Measurements from ENCODE around the gene UBE2G2. TPM values are rescaled to one million over a fixed set of nuclear protein-coding genes. Genes with fewer than 3 reads are reported as not detected.

Gene UBE2G2
- polyA plus RNA-seq, 1 experiment, result 93.2 TPM

- Histone ChIP-seq H3K36me3 (ENCODE audit: control insufficient read depth, insufficient read depth, low read length) (no peaks in the 10 kb centered on the region), H3K4me3 (ENCODE audit: low read depth, low read length) (no peak overlapping the region), H3K27me3 (ENCODE audit: control insufficient read depth, insufficient read depth, low read length) (peaks cover 10% of the 10 kb centered on the region)
- POLR2A ChIA-PET, result no interaction called here
- CTCF ChIA-PET, result no interaction called here
- no peak for TF ChIP-seq CTCF (IDR thresholded peaks at IDR 0.05; ENCODE audit: insufficient read depth, low read depth, low read length)
- DNase-seq (ENCODE audit: low read depth), result no peak
These were observed 37.3 kb upstream of the UBE2G2 start for GRCh38 chr21:44838951-44839350.

GRCh38 chr21:44838039-44838895, 36.6 kb upstream of the UBE2G2 start:
- no peak overlapping the region for H3K4me3 ChIP-seq (ENCODE audit: low read depth, low read length)
- POLR2A ChIA-PET, result interaction anchor here (0.5 kb wide), 1 partner anchor 1585 kb away, joined by 4 read pairs; no protein-coding TSS in a partner anchor

GRCh38 chr21:44837537-44837936, 35.9 kb upstream of the UBE2G2 start:
- ChIA-PET CTCF (no interaction called here), POLR2A (interaction anchor here (0.5 kb wide), 1 partner anchor 1586 kb away, joined by 4 read pairs; no protein-coding TSS in a partner anchor)
- H3K36me3 ChIP-seq (ENCODE audit: control insufficient read depth, insufficient read depth, low read length), result no peaks in the 10 kb centered on the region
- TF ChIP-seq CTCF (IDR thresholded peaks at IDR 0.05; ENCODE audit: insufficient read depth, low read depth, low read length), result no peak
- DNase-seq (ENCODE audit: low read depth), result no peak
- no peak overlapping the region for H3K4me3 ChIP-seq (ENCODE audit: low read depth, low read length)
- H3K27me3 ChIP-seq (ENCODE audit: control insufficient read depth, insufficient read depth, low read length), result peaks cover 10% of the 10 kb centered on the region

More at GRCh38 chr21:44838039-44838895, 36.6 kb upstream of the UBE2G2 start:
- TF ChIP-seq CTCF (IDR thresholded peaks at IDR 0.05; ENCODE audit: insufficient read depth, low read depth, low read length), result no peak
- Histone ChIP-seq H3K36me3 (ENCODE audit: control insufficient read depth, insufficient read depth, low read length) (no peaks in the 10 kb centered on the region), H3K27me3 (ENCODE audit: control insufficient read depth, insufficient read depth, low read length) (peaks cover 10% of the 10 kb centered on the region)
- CTCF ChIA-PET, result no interaction called here
- no peak for DNase-seq (ENCODE audit: low read depth)

- CTCF ChIA-PET, result no interaction called here
- Histone ChIP-seq H3K27me3 (ENCODE audit: control insufficient read depth, insufficient read depth, low read length) (peaks cover 8% of the 10 kb centered on the region), H3K4me3 (ENCODE audit: low read depth, low read length) (no peak overlapping the region), H3K36me3 (ENCODE audit: control insufficient read depth, insufficient read depth, low read length) (no peaks in the 10 kb centered on the region)
- POLR2A ChIA-PET, result no interaction called here
- no peak for DNase-seq (ENCODE audit: low read depth)
- TF ChIP-seq CTCF (IDR thresholded peaks at IDR 0.05; ENCODE audit: insufficient read depth, low read depth, low read length), result no peak
These were observed 35.2 kb upstream of the UBE2G2 start for GRCh38 chr21:44836666-44837471.

GRCh38 chr21:44836349-44836665, 34.7 kb upstream of the UBE2G2 start:
- Histone ChIP-seq H3K27me3 (ENCODE audit: control insufficient read depth, insufficient read depth, low read length) (peaks cover 5% of the 10 kb centered on the region), H3K4me3 (ENCODE audit: low read depth, low read length) (no peak overlapping the region), H3K36me3 (ENCODE audit: control insufficient read depth, insufficient read depth, low read length) (no peaks in the 10 kb centered on the region)
- DNase-seq (ENCODE audit: low read depth), result no peak
- no peak for TF ChIP-seq CTCF (IDR thresholded peaks at IDR 0.05; ENCODE audit: insufficient read depth, low read depth, low read length)
- ChIA-PET CTCF (no interaction called here), POLR2A (no interaction called here)

All from BJ (cell line).